H1 (cell line): ENCODE measurements around the gene DENND4A. TPM values are rescaled to one million over a fixed set of nuclear protein-coding genes. Genes with fewer than 3 reads are reported as not detected.

ENCODE experiments used
- CEBPB ChIP-seq: IDR thresholded peaks from 2 replicates; pipeline ENCODE4 v1.6.1; 2012; ENCODE audit warnings: low read depth, low read length
- RAD21 ChIP-seq, 2 experiments: IDR thresholded peaks in 1 of 2; conservative IDR thresholded peaks in 1 of 2; 2 replicates each; pipeline ENCODE4 v1.6.1; 2011; ENCODE audit warnings: low read depth in 2 of 2, low read length in 2 of 2, improper control_type of control experiment in 1 of 2, inconsistent platforms in 1 of 2, mild to moderate bottlenecking in 1 of 2, moderate library complexity in 1 of 2
- polyA plus RNA-seq, 7 experiments: library from polyadenylated mRNA; depleted of rRNA in 3 of 7; stranded (reverse) in 5 of 7; unstranded in 2 of 7; fragments of >200 nt in 5 of 7; fragments of 200-250 nt in 2 of 7; gene quantifications; 1 replicate in 5 of 7; 2 replicates in 1 of 7; 4 replicates in 1 of 7; pipeline versions ENCODE4 v1.2.1 to v1.2.3, GENCODE V29; 2011 to 2013; ENCODE audit warnings: missing spikeins in 2 of 7, mixed read lengths in 2 of 7
- total RNA-seq: library from RNA; stranded (reverse); fragmentation: NEBNext Ultra II Directional; extraction: Animal tissue kit (Norgen Biotek cat#: 25700); gene quantifications from 2 replicates; pipeline ENCODE4 v1.2.1, GENCODE V29; 2021

DENND4A gene
- total and polyA plus RNA-seq, 2 of the 8 experiments (the other 6 are each of a cell fraction or from before 2014, with no cell fraction given) = 1.3 to 4.7 TPM

DNA sequence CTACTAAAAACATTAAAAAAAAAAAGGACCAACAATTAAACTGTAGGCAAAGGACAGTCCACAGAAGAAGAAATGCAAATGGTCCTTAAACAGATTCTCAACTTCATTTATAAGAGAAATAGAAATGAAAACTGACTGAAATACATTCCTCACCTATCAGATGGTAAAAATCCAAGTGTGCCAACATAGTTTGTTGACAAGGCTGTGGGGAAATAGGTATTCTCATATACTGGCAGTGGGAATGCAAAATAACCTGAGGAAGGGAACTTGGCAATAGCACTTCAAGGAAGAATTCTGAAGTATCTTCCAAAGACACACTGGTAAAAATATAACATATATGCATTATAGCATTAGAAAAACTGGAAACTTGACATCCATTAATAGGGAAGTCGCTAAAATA lies 116.5 kb downstream of the DENND4A start (continued):
- TF ChIP-seq CEBPB = no peak
- no peak for TF ChIP-seq RAD21 (IDR thresholded peaks at IDR 0.05 in 1 of 2, conservative IDR thresholded peaks at IDR 0.05 in 1 of 2; ENCODE audit: low read depth in 2 of 2, low read length in 2 of 2)
